WERI-Rb-1 (cell line): Measurements from ENCODE around the gene CHN1.

Source experiments
- DNase-seq: peaks from one replicate; pipeline ENCODE4 v3.0.0-alpha.2; 2020
- H3K27ac ChIP-seq: fragments of 250-450 bp; sonication (Bioruptor Pico); 2 replicates; pipeline ENCODE4 v1.5.1; 2020; ENCODE audit warnings: mild to moderate bottlenecking, moderate library complexity
- H3K27me3 ChIP-seq: fragments of 250-450 bp; sonication (Bioruptor Pico); 2 replicates; pipeline ENCODE4 v1.5.1; 2021; ENCODE audit warnings: mild to moderate bottlenecking, low read depth, moderate library complexity; ENCODE audit not compliant: insufficient read depth, severe bottlenecking
- H3K36me3 ChIP-seq: fragments of 250-450 bp; sonication (Bioruptor Pico); 2 replicates; pipeline ENCODE4 v1.5.1; 2020; ENCODE audit warnings: mild to moderate bottlenecking, moderate library complexity
- H3K4me3 ChIP-seq: 2 replicates; pipeline ENCODE4 v1.5.1; 2011; ENCODE audit warnings: low read depth, mild to moderate bottlenecking, control low read depth, low read length
- H3K9me3 ChIP-seq: fragments of 250-450 bp; sonication (Bioruptor Pico); 2 replicates; pipeline ENCODE4 v1.5.1; 2021; ENCODE audit warnings: mild to moderate bottlenecking, moderate library complexity; ENCODE audit not compliant: severe bottlenecking
- TF ChIP-seq, protein P1 (sequence below): IDR thresholded peaks from 2 replicates; pipeline ENCODE4 v1.5.1; 2011; ENCODE audit warnings: low read depth, mild to moderate bottlenecking, control low read depth, inconsistent platforms, low read length

The CHN1 gene

DNA sequence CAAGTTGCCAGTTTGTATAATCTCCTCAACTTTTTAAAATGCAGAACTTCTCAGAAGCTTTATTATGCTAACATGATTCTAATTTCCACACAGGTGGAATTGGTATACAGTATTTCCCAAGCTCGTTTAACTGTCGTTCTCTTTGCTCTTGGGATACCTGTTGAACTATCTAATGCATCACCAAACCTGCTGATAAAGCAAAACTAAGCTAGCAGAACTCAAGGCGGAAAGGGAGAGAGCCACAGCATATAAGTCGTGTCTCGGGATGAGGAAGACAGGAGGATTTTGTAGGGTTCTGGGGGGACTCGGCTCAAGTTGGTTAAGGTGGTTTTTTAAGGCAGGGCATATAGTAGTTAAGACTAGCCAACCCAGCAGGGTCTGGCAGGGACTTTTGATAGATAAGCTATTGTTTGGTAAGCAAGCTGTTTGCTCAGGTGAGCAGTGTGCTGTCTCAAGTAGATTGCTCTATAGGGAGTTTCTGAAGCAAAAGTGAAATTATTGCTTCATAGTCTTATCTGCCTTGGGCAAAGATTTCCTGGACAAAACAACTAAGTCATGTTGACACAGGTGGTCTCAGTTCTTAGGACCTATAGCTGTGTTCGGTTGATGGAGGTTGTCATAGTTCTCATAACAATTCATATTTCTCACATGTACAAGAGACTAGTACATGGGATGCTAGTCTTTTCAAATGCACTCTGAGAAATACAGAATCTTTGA lies 212.7 kb downstream of the CHN1 start:
- Histone ChIP-seq H3K4me3 (no peak overlapping the region), H3K9me3 (no peaks in the 10 kb centered on the region), H3K36me3 (no peaks in the 10 kb centered on the region), H3K27me3 (no peaks in the 10 kb centered on the region), H3K27ac (no peak overlapping the region)
- TF ChIP-seq, protein P1, sequence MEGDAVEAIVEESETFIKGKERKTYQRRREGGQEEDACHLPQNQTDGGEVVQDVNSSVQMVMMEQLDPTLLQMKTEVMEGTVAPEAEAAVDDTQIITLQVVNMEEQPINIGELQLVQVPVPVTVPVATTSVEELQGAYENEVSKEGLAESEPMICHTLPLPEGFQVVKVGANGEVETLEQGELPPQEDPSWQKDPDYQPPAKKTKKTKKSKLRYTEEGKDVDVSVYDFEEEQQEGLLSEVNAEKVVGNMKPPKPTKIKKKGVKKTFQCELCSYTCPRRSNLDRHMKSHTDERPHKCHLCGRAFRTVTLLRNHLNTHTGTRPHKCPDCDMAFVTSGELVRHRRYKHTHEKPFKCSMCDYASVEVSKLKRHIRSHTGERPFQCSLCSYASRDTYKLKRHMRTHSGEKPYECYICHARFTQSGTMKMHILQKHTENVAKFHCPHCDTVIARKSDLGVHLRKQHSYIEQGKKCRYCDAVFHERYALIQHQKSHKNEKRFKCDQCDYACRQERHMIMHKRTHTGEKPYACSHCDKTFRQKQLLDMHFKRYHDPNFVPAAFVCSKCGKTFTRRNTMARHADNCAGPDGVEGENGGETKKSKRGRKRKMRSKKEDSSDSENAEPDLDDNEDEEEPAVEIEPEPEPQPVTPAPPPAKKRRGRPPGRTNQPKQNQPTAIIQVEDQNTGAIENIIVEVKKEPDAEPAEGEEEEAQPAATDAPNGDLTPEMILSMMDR: no peak
- no peak for DNase-seq

DNA sequence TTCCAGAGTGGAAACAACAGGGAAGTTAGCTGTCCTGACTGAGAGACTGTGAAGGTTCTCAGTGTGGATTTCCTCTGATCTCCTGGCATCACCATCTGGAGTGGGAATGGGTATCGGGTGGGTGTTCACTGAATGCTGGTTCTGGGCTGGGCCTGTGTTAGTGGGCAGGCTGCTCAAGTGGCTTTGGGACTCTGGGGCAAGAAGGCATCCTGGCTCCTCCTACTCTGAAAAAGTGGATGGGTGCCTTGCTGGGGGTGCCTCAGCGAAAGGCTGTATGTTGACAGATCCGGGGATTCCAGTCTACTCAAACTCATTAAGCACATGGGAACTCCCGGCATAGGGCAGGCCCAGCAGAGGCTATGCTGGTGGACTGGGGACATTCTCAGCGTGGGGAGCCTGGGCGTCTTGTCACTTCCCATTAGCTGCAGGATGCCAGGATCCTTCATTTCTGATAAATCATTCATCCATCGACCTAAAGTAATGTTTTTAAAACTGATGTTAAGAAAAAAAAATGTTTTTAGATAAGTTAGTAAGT lies 213.4 kb downstream of the CHN1 start:
- no peak for DNase-seq
- H3K27ac ChIP-seq: no peak overlapping the region
- TF ChIP-seq, protein P1: no peak

DNA sequence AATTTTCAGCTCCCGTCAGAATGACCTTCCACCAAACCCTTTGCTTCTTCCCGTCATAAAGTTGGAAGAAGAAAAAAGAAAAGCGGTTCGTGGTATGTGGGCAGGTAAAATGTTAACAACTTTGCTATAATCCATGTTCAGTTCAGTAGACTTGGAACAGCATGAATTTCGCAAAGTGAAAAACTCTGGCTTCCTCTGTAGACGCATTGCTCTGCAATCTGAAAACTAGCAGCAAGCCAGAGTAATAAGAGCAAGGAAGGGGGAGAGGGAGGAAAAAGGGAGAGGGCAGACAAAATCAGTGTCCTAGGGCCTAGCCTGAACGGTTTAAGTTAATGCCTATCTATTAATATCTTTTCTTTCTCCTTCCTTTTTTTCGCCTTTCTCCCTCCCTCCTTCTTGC lies 214.2 kb downstream of the CHN1 start:
- no peak overlapping the region for H3K27ac ChIP-seq
- no peak for DNase-seq
- H3K27me3 ChIP-seq: no peaks in the 10 kb centered on the region
- TF ChIP-seq, protein P1: no peak
- H3K36me3 ChIP-seq: no peaks in the 10 kb centered on the region
- H3K4me3 ChIP-seq: no peak overlapping the region
- H3K9me3 ChIP-seq: no peaks in the 10 kb centered on the region

More for the DNA sequence above, 213.4 kb downstream of the CHN1 start:
- Histone ChIP-seq H3K9me3 (no peaks in the 10 kb centered on the region), H3K27me3 (no peaks in the 10 kb centered on the region), H3K4me3 (no peak overlapping the region), H3K36me3 (no peaks in the 10 kb centered on the region)

DNA sequence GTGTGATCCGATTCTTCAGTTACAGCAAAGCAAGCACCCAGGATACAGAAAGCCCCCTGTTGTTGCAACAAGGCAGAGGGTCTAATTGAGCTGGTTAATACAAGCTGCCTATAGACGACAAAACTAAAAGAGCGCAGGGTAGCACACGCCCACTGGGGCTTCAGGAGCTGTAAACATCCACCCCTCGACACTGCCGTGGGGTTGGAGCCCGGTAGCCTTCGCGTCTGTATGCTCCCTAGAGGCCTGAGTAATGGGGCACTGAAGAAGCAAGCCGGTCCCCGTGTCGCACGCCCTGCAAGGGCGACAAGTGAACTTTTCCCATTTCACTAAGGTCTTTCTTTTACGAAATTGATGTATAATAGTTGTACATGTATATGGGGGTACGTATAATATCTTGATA lies 216.2 kb downstream of the CHN1 start:
- Histone ChIP-seq H3K27ac (no peak overlapping the region), H3K27me3 (no peaks in the 10 kb centered on the region), H3K9me3 (no peaks in the 10 kb centered on the region), H3K4me3 (no peak overlapping the region), H3K36me3 (no peaks in the 10 kb centered on the region)
- TF ChIP-seq, protein P1: no peak
- no peak for DNase-seq

DNA sequence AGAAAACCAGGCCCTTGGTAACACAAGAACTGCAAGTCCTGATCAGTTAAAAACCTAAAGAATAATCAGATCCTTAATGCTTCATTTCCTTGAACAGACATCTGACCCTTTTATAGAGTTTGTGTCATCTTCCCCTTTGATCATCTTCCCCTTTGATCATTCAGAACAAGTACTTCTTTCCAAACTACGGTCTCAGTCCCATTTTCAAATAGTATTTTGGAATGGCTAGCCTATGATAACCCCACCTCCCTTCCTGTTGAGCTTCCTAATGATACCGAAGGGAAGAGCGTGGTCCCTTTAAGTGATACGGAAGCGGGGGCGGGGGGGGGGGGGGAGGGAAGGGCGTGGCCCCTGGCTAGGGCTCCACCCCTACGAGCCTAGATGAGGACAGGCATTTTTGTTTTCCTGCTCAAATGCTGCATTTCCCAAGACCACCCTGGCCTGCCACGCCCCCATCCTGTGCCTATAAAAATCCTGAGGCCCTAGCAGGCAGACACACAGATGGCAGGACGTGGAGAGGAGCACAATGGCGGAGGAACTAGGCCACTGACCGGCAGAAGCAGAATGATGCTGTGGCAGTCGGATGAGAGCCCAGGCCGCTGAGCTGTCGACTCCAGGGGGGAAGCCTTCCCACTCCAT lies 216.8 kb downstream of the CHN1 start:
- TF ChIP-seq, protein P1: no peak
- Histone ChIP-seq H3K4me3 (no peak overlapping the region), H3K27ac (no peak overlapping the region)

More for the DNA sequence above, 216.8 kb downstream of the CHN1 start:
- H3K36me3 ChIP-seq: no peaks in the 10 kb centered on the region
- H3K9me3 ChIP-seq: no peaks in the 10 kb centered on the region
- no peak for DNase-seq
- no peaks in the 10 kb centered on the region for H3K27me3 ChIP-seq
